GM12873 (cell line): Measurements from ENCODE around the gene TRIM47.

Experiments
- CTCF ChIP-seq: IDR thresholded peaks from 2 replicates; pipeline ENCODE4 v1.5.1; 2012; ENCODE audit warnings: low read depth, mild to moderate bottlenecking, moderate library complexity, low read length, control low read depth; ENCODE audit not compliant: insufficient read depth; ENCODE audit errors: missing control alignments

The TRIM47 gene

DNA sequence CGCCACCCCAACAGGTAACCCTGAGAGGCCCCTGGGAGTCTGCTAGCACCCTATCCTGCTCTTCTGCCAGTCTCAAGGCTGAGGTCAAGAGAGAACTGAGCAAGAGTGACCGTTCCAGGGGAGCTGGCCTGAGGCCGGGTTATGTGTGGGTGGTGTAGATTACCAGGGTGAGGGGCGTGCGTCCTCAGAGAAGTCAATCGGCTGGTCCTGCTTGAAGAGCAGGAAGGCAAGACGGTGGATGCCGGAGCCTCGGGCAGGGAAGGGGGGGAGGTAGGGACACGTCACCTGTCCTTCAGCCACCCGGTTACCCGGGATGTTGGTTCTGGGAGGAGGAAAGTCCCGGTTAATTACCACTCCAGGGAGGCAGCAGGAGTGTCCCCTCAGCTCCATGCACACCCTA lies 21.0 kb upstream of the TRIM47 start:
- no peak for TF ChIP-seq CTCF

GRCh38 chr17:75898791-75899190 lies 20.4 kb upstream of the TRIM47 start:
- no peak for TF ChIP-seq CTCF

DNA sequence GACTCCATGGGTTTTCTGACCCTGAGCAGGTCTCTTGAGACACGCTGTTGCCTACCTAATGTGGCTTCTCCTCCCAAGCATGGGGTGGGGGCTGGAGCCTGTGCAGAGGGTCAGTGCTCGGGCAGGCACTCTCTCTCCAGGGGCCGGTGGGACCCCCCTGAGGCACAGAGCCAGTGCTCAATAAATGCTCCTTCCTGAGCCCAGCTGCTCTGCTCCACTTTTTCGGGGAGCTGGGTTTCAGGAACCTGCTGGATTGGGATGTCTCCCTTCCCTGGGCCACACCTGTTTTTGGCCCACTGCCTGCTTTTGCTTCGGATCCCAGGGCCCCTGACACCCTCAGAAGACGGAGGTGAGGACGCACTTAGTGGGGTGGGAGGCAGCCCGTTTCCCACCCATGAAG lies 19.7 kb upstream of the TRIM47 start:
- no peak for TF ChIP-seq CTCF

- TF ChIP-seq CTCF = no peak
Measured at GRCh38 chr17:75897160-75898019, 19.0 kb upstream of the TRIM47 start.

- TF ChIP-seq CTCF = peak; percentile 37
Measured at GRCh38 chr17:75896415-75897159, 18.2 kb upstream of the TRIM47 start, which contains the start of gene TRIM65. TRIM65 (minus strand) TSS chr17:75896951; CDS start chr17:75896937, 14 bp downstream.

DNA sequence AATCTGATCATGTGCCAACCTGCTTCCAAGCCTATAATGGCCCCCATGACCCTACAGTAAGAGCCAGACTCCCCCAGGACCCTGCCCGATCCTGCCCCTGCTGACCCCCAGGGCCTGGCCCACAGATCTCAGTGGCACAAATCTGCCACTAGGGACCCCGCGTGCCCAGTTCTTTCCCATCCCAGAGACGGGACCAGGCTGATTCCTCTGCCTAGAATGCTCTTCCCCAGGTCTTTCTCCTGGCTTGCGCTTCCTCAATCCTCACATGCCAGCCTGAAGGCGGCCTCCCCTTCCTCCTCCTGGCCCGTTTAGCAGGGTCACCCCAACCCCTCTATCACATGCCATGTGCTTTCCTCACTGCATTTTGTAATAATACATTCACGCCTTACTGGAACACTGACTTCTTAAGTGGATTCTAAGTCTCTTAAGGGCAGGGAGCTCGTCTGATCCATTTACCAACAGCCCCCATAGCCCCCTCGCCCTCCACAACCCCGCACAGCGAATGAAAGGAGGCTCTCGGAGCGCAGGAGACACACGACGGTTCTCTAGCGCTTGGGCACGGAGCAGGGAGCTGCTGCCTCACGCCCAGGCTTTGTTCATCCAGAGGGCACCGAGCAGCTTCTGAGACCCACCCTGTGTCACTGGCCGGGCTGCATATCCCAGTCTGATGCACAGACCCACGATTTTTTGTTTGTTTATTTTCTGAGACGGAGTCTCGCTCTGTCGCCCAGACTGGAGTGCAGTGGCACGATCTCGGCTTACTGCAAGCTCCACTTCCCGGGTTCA lies 17.2 kb upstream of the TRIM47 start:
- peak; percentile 56 for TF ChIP-seq CTCF

- no peak for TF ChIP-seq CTCF
Measured at GRCh38 chr17:75894049-75894733, 15.8 kb upstream of the TRIM47 start.
